Bone marrow (tissue), 2 donors: Measurements from ENCODE around the gene ENOSF1.

Experiments
- DNase-seq, 2 donors: peaks; one replicate each; lab custom pipeline; 2025; lab: John Stamatoyannopoulos, UW

ENOSF1 gene

DNA sequence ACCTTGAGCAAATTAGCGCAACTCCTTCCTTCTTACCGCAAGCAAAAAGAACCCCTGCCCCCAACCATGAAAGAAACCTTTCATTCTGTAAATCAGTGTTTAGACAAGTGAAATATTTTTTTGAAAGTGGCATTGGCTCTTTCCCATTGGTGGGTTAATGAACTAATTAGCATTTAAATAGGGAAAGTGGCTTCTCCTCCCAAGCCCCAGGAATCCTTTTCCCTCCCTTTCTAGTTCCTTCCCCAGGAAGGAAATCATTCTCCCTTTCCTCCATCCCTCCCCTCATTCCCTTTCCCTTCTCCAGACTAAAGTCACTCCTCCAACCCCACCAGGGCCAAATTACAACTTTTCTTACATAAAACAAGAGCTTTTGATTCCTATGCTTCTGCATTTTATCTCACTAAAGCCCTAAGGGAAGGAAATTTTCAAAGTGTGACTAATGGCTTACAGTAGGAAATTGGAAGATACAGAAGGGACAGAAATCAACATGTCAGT, 77.8 kb downstream of the ENOSF1 start:
- DNase-seq = no peak

- no peak for DNase-seq
Observed at GRCh38 chr18:631560-631959, 80.9 kb downstream of the ENOSF1 start.

GRCh38 chr18:629269-630150, 82.9 kb downstream of the ENOSF1 start:
- DNase-seq = no peak

- no peak for DNase-seq
Observed at GRCh38 chr18:627231-627630, 85.2 kb downstream of the ENOSF1 start.

- peak; percentile 6 to 51 for DNase-seq
Observed at GRCh38 chr18:623761-624620, 88.4 kb downstream of the ENOSF1 start.

- no peak for DNase-seq
Observed at GRCh38 chr18:622289-622688, 90.1 kb downstream of the ENOSF1 start.

DNA sequence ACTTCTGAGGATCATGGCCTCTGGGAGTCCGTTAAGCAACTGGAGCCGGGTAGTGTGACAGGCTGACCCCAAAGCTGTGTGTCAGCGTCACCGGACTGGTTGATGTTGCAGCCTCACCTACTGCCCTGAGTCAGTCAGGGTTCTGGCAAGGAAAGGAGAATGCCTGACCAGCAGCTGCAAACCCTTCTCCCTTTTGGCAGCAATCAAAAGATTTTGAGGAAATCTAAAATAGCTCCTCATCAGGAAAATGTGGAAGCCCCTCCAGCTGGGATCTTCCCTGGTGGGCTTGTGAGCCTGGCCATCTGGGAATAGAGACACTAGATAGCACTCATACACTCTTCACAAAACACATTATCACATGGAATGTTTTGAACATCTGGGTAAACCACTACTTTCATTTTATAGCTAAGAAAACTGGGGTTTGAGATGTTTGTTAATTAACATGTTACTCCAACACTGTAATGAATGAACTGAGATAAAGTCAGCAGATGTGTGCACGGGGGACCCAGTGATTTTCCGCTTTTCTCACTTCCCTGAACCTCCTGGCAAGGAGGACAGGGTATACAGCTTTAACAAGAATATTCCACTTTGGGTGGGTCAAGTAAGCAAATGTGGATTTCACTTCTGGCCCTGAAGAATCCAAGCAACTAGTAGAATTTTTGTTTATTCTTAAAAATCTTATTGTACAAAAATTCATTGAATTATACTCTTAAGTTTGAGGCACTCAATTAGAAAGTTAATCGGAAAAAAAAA, 91.0 kb downstream of the ENOSF1 start:
- no peak for DNase-seq
